HG02588 (cell line): Measurements from ENCODE around the gene WBP11.

Experiments
- ATAC-seq: cut with Tn5 transposase; IDR thresholded peaks from one replicate; pipeline ENCODE4 v1.9.1; 2021; ENCODE audit warnings: mild to moderate bottlenecking, moderate library complexity; ENCODE audit not compliant: unreplicated experiment

WBP11 gene

GRCh38 chr12:14825256-14825655 lies 22.0 kb upstream of the WBP11 start:
- ATAC-seq: no peak

- ATAC-seq: no peak
These were observed 20.8 kb upstream of the WBP11 start for GRCh38 chr12:14824012-14824634.

- no peak for ATAC-seq
These were observed 10.7 kb upstream of the WBP11 start, which contains the start of gene SMCO3 for GRCh38 chr12:14814014-14814413. SMCO3 (minus strand) TSS chr12:14814182; CDS start chr12:14806680, 7,502 bp downstream.

GRCh38 chr12:14811486-14811885 lies 8.2 kb upstream of the WBP11 start:
- no peak for ATAC-seq

- ATAC-seq: no peak
These were observed 7.7 kb upstream of the WBP11 start for GRCh38 chr12:14810953-14811483.

GRCh38 chr12:14810167-14810952 lies 7.1 kb upstream of the WBP11 start:
- ATAC-seq: no peak

GRCh38 chr12:14803830-14804160 lies 517 bp upstream of the WBP11 start:
- ATAC-seq: peak; percentile 13

GRCh38 chr12:14802721-14803010 lies 612 bp downstream of the WBP11 start:
- no peak for ATAC-seq

GRCh38 chr12:14802247-14802646 lies 1.0 kb downstream of the WBP11 start:
- ATAC-seq: no peak

GRCh38 chr12:14795028-14795448 lies 8.2 kb downstream of the WBP11 start:
- ATAC-seq: no peak

- no peak for ATAC-seq
These were observed 17.7 kb downstream of the WBP11 start for GRCh38 chr12:14785568-14785967.

- ATAC-seq: no peak
These were observed 18.8 kb downstream of the WBP11 start for GRCh38 chr12:14784471-14784870.

- ATAC-seq: no peak
These were observed 20.5 kb downstream of the WBP11 start for GRCh38 chr12:14782756-14783155.

GRCh38 chr12:14781563-14781962 lies 21.7 kb downstream of the WBP11 start:
- ATAC-seq: no peak

- no peak for ATAC-seq
These were observed 22.4 kb downstream of the WBP11 start for GRCh38 chr12:14780859-14781258.

- ATAC-seq: no peak
These were observed 23.4 kb downstream of the WBP11 start for GRCh38 chr12:14779834-14780233.

GRCh38 chr12:14777271-14777670 lies 26.0 kb downstream of the WBP11 start:
- no peak for ATAC-seq

GRCh38 chr12:14776236-14776961 lies 26.9 kb downstream of the WBP11 start:
- ATAC-seq: no peak

- ATAC-seq: no peak
These were observed 27.7 kb downstream of the WBP11 start for GRCh38 chr12:14775636-14775980.

GRCh38 chr12:14774906-14775635 lies 28.2 kb downstream of the WBP11 start:
- no peak for ATAC-seq
